Retina (tissue), 1 donor: Measurements from ENCODE around the gene CNOT2.
"Not testable (repeated sequence)": the region's sequence is repeated elsewhere in the genome, so short reads cannot be mapped to it uniquely, and the experiment has no call there.

Experiments
- DNase-seq: peaks from one replicate; pipeline ENCODE4 v3.0.0-alpha.2; 2016

Gene CNOT2

DNA sequence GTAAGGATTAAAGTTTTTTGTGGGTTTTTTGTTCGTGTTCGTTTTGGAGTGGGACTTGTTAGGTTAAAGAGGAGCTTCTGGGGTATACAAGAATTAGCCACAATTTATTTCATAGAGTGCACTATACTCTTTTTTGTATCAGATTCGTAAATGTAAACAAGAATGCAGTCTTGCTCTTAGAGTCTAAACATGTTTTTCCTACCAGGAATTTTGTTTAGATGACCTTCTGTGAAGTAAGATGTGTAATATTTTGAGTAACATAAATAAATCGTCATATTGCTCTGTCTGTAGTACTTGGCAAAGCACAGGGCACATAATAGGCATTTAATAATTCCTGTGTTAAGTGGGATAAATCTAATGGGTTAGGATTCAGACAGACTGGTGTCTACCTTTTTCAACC, 9.6 kb downstream of the CNOT2 start:
- no peak for DNase-seq

DNA sequence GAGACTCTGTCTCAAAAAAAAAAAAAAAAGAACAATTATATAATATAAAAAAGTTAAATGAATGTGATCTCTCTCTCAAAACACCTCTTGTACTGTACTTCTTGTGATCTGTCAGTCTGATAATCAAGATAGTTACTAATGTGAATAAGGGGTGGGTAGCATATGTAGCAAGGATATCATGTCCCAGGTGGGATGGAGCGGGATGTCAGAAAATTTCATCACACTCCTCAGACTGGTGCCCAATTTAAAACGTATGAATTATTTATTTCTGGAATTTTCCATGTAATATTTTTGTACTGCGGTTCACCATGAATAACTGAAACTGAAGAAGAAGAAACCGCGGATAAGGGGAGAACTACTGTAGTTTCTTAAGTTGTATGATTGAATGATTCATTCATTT, 11.0 kb downstream of the CNOT2 start:
- DNase-seq: no peak

DNA sequence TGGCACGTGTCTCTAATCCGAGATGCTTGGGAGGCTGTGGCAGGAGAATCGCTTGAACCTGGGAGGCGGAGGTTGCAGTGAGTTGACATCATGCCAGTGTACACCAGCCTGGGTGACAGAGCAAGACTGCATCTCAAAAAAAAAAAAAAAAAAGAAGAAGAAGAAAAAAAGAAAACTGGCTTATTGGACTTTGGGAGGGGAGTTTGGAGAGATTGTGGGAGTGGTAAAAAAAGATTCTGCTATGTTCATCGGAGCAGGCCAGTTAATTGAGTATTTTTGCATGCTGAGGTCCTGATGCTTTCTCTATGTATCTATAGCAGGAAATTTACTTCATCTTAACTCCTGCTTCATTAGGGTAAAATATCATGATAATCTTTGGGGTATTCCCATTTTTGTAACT, 11.6 kb downstream of the CNOT2 start:
- no peak for DNase-seq

DNA sequence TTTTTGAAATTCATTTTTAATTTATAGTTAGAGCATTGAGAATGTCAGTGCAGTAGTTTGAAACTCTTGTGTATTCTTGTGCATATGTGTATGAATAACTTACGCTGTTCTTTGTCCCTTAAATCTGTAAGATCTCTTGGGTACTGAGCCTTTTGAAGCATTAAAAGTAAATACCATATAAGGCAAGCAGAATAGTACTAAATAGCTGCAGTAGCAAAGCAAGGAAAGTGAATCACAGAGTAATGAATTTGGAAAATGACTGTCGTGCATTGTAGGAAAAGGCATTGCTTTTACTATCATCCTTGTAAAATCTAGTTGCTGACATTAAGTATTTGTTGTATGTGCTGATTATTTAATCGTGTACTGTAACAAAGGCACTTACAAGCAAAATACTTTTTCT, 12.1 kb downstream of the CNOT2 start:
- no peak for DNase-seq

DNA sequence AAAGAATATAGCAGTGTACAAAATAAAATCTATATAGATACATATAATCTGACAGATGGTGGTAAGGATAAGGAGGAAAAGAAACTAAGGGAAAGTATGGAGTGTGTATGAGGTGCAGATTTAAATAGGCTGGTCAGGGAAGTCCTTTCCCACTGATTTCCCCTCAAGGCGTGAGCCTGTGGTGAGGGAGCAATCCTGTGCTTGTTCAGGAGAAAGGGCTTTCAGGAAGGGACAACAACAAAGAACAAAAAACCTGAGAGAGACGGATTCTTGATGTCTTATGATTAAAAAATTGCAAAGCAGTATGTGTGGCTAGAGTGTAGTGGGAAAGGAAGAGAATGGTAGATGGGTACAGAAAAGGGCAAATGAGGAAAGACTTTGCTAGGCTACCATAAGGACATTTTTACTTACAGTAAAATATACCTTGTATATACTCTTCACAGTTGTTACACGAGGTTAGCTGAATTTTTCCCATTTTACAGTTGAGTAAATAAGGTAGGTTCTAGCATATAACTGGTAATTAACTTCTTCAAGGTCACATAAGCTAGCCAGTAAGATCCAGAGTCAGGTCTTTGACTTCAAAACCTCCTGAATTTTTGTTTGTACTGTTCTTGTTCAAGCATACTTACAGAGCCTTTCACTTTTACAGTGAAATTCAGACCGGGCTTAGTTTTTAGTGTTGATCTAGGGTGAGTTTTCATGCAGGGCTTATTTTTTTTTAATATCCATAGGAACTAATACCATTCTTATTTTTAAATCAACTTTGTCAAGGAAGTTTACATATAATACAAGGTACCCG, 15.6 kb downstream of the CNOT2 start:
- no peak for DNase-seq

DNA sequence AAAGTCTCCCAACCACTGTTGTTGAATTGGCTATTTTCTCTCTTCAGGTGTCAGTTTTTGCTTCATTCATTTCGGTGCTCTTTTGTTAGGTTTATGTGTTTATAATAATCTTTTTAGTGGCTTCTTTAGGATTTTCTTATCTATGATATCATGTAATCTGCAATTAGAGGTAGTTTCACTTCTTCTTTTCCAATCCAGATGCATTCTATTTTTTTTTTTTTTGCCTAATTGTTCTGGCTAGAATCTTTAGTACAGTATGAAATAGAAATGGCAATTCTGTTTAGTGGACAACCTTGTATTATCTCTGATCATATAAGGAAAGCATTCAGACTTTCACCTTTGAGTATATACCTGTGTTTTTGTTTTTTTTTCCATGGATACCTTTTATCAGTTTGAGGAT, 17.4 kb downstream of the CNOT2 start:
- no peak for DNase-seq

DNA sequence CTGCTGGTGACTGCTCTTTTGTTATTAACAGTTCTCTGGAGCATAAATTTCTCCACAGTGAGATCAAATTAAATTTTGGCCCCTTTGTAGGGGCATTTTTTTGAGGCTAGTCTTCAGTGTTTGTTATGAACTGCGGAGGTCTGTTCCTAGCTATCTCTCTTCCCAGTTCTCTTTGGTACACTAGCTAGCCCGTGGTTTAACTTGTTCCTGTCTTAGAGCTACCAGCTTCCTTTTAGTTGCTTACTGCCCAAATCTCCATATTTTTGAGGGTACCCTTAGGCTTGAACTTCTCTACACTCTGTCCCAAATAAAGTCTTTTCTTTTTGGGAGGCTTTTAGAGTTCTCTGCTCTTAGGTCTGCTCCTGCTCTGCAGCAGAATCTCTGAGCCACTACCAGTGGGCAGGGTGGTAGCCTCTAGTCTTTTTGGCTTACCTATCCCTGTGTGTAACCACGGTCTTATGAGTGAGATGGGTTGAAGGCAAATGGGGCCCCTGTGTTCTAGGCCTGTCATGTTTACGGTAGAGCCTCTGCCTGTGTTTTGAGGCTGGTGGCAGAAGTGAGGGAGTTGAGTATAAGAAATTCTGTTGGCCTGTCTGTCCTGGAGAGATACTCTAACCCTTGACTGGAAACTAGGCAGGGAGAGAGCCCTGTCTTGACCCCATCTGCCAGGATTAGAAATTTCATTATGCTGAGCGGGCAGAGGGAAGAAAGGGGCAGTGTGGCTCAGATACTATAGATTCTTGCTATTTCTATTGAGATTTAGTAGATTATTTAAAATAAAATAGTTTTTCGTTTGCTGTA, 21.0 kb downstream of the CNOT2 start:
- no peak for DNase-seq

DNA sequence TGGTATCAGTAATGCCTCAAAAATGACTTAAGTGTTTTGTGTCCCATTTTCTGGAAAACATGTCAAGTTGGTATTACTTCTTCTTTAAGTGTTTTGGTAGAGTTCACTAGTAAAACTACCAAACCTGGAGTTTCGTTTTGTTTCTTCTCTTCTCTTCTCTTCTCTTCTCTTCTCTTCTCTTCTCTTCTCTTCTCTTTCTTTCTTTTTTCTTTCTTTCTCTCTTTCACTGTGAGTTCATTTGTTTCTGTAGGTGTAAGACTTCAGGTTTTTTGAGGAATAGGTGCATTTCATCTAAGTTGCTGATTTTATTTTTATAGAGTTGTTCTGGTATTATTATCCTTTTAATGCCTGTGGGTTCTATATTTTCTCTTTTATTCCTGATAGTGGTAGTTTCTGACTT, 21.9 kb downstream of the CNOT2 start:
- DNase-seq: no peak

DNA sequence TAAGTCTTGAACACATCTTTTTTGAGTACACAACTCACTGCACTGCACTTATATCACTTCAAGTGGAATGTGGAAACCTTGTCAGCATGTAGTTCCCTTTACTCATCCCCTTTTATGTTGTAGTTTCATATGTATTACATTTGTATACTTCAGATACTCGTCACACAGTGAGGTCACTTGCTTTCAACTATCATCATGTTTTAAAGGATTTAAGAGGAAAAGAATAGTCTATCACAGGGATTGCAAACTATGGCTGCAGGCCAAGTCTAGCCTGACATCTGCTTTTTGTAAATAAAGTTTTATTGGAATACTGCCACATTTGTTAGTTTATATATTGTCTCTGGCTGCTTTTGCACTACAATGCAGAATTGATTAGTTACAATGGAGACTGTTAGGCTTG, 24.3 kb downstream of the CNOT2 start:
- no peak for DNase-seq

DNA sequence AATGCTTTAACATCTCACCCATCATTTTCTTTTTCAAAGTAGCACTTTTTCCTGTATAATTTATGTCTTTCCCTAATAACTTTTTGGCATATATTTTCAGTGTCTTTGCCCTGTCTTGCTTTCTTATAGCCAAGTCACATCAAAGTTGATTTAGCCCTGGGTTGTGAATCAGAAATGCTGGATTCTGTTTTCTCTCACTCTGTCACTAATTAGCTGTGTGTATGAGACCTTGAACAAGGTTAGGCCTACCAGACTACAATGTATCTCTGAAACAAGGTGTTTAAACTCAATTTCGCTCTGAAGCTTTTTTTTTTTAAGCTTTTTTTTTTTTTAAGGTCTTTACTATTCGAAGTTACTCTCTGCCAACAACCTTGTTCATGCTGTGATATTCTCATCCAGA, 25.7 kb downstream of the CNOT2 start:
- no peak for DNase-seq

DNA sequence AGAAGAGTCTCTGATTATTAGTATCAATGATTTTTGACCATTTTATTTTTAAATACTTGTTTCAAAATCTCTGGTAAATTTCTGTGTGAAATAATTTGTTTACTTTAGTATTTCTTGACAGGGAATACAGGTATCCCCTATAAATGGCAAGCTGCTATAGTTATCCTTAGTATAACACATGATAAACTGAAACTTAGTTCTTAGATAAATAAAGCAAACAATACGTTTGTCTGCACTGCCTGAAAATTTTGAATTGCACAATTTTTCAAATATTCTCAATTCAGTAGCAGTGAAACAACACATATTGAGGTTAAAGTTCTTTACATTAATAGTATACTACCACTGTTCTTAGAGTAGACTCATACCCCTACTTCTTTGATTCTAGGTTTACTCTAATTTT, 26.9 kb downstream of the CNOT2 start:
- DNase-seq: no peak

DNA sequence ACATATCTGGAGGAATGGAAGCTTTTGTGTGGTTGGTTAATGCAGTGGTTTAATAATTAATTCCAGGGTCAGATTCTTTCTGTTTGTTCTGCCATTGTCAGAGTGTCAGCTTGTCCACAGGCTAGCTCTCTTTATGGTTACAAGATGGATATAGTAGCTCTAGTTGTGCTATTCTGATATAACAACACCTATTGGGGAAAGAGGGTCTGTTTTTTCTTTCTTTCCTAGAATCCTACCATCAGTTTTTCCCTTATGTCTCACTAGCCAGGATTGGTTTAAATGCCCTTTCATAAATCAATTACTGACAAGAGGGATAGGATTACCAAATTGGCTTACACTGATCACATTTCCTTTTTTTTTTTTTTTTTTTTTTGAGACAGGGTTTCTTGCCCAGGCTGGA, 27.8 kb downstream of the CNOT2 start:
- DNase-seq: no peak

DNA sequence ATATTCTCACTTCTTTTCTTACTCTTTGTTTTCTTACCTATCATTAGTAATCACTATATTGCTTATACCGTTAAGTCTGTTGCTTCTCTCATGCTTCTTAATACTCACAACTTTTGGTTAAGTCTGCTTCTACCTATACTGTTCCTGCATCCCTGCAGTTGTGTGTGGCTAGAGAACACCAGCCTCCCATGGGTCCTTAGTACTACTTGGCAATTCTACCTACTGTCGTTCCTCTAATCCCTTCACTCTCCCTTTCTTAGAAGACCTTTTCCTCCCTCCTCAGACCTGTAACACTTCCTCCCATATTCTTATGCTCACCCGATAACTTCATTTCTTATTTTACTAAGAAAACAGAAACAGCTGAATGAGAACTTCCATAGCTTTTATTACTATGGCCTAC, 29.3 kb downstream of the CNOT2 start:
- DNase-seq: no peak

DNA sequence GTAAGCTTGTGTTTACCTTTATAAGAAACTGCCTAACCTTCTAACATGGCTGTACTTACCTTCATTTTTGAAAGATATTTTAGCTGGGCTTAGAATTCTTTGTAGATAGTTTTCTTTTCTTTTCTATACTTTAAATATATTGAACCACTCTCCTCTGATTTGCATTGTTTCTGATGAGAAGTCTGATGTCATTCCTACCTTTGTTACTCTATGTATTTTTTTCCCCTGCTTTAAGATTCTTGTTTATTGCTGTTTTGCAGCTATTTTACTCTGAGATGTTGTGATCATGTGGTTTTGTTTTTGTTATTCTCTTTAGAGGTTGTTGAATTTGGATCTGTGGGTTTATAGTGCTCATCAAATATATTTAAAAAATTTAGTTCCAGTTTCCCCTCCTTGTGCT, 31.8 kb downstream of the CNOT2 start:
- no peak for DNase-seq

DNA sequence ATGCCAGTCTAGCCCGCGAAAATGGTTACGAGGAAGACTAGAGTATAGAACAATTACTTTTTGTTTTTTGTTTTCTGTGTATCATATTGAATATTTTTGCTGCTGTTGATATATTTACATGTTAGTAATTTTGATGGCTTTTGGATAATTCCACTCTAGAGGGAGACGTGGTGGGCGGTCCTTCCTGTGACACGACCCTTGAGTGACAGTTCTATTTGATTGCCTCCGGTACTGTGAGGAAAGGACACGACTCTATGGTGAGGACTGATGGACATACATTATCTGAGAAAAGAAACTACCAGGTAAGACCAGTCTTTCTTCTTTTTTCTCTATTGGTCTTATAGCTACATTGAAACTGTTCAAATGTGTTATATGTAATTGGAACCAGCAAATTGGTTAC, 34.7 kb downstream of the CNOT2 start:
- no peak for DNase-seq

DNA sequence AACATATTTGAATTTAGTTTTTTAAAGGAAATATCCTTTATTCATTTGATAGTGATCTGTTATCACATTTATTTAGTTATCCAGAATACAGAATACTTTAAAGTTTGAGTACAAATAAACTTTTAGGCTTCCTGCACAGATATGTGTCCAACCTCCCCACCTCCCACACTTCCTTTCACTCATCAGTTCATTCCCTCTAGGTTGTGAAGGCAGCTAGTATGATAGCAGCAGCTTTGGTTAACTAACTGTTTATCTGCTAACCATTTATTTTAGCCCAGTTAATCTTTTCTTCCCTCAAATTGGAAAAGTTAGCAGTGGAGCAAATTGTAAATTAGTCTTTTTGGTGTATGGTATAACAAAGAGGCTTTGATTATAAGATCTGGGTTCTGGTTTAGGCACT, 35.7 kb downstream of the CNOT2 start:
- no peak for DNase-seq

DNA sequence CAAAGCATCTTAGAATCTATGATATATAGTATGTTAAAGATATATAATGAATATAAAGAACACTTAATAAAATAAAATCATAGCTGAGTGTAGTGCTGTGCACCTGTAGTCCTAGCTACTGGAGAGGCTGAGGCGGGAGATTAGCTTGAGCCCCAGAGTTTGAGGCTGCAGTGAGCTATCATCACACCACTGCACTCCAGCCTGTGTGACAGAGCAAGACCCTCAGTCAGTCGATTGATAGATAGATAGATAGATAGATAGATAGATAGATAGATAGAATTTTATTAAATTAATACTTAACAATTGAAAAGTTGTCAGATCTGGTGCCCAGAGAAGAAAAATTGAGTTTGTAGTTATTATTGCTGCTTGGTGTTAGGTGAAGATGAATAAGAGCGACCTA, 40.0 kb downstream of the CNOT2 start:
- DNase-seq: no peak

DNA sequence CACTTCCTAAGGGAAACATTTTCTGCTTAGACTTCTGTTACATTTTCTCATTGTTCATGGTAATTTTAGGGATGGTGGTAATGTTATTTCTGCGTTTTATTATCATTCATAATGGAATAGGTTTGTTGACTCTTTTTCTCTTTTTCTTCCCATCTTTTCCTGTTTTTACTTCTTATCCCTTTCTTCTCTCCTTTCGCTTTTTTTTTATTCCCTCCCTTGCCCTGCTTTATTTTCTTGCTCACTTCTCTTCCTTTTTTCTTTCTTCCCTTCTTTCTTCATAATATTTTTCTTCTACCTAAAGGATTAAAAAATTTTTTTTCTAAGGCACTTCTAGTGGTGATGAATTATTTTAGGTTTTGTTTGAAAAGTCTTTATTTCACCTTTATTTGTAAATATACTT, 45.6 kb downstream of the CNOT2 start:
- no peak for DNase-seq

DNA sequence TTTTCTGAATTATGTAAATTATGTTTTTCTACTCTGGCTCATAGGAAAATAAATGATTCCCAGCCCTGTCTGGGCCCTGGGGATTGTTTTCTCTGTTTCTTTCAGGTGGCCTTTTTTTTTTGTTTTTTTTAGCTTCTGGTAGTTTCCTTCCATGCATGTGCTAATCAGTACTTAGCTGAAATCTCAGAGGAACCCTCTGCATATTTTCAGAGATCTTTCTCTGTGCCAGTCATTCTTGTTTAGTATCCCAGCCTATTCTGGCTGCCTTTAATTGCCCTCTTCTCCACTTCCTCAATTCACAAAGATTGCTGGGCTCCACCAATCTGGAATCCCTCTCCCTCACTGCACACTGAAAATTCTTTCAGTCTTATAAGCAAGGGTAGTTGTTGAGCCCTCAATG, 46.9 kb downstream of the CNOT2 start:
- DNase-seq: no peak

DNA sequence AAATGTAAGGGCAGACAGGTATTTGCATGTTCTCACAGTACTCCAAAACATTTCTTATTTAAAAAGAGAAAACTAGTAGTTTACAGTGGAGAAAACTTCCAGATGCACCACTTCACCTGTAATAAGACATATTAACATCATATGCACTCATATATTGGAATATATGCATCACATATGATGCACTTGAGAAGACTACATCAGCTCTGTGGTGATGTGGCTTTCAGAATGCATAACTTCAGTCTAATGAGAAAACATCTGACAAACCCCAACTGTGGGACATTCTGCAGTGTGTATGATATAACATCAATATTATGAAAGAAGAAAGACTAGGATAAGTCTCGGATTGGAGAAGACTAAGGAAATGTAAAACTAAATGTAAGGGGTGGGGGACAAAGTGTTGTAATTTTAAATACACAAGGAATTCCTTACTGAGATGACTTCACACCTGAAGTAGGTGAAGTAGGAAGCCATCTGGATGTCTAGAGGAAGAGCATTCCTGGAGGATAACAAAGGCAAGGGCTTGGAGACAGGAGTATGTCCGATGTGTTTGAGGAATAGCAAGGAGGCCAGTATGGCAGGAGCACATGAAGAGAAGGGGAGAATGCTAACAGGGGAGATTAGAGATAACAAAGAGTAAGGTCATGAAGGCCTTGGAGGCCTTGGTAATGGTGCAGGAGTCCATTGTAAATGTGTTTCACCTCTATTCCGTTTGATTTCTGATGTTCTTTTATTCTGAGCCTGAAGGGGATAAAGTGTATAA, 49.0 kb downstream of the CNOT2 start:
- DNase-seq: no peak

DNA sequence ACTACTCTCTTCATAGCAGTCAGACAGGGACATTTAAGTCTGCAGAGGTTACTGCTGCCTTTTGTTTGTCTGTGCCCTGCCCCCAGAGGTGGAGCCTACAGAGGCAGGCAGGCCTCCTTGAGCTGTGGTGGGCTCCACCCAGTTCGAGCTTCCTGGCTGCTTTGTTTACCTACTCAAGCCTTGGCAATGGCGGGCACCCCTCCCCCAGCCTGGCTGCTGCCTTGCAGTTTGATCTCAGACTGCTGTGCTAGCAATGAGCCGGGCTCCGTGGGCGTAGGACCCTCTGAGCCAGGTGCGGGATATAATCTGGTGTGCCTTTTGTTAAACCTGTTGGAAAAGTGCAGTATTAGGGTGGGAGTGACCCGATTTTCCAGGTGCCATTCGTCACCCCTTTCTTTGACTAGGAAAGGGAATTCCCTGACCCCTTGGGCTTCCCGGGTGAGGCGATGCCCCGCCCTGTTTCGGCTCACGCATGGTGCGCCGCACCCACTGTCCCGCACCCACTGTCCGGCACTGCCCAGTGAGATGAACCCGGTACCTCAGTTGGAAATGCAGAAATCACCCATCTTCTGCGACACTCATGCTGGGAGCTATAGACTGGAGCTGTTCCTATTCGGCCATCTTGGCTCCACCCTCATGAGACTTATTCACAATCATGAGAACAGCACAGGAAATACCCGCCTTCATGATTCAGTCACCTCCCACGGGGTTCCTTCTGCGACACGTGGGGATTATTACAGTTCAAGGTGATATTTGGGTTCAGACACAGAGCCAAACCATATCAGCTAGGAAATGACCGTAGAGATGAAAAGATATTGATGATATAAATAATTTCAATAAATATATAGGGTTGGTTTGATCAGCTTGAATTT, 61.7 kb downstream of the CNOT2 start:
- DNase-seq: not testable (repeated sequence)

DNA sequence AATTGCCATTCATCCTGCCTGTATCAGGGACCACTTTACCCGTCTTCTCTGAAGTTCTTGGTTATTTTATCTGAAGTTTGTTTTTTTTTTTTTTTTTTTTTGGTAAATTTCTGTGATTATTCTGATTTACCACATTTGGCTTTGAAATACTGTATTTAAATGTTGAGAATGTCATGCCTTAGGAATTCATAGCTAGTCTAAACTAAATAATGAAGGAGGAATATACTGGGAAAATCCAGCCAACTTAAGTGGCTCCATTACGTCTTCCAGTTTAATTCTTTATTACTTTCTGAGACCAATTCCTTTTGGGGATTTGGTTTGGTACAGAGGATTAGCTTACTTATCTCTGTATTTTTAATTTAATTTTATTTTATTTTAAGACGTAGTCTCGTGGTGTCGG, 62.6 kb downstream of the CNOT2 start:
- no peak for DNase-seq

DNA sequence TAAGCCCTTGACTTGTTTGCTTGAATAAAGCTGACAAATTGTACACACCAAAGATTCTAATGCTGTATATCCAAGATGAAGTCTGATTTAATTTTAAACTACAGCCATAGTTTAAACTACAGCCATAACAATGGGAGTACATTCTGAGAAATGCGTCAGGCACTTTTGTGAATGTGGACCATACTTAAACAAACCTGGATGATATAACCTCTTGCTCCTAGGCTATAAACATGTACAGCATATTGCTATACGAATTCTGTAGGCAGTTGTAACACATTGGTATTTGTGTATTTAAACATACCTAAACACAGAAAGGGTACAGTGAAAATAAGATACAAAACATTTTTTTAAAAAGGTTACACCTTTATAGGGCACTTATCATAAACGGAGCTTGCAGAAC, 63.4 kb downstream of the CNOT2 start:
- no peak for DNase-seq
